Skeletal muscle satellite cell (primary cell): Measurements from ENCODE around the gene MAPK1IP1L.

ENCODE experiments used
- H3K27me3 ChIP-seq: 2 replicates; pipeline ENCODE4 v1.7.0; 2013; ENCODE audit warnings: low read length; ENCODE audit not compliant: control insufficient read depth, insufficient read depth
- H3K36me3 ChIP-seq: 2 replicates; pipeline ENCODE4 v1.7.0; 2013; ENCODE audit warnings: mild to moderate bottlenecking, control low read depth, low read length; ENCODE audit not compliant: insufficient read depth
- H3K4me1 ChIP-seq: 2 replicates; pipeline ENCODE4 v1.7.0; 2013; ENCODE audit warnings: low read length; ENCODE audit not compliant: control insufficient read depth, insufficient read depth
- H3K4me2 ChIP-seq: 2 replicates; pipeline ENCODE4 v1.7.0; 2013; ENCODE audit warnings: mild to moderate bottlenecking, low read length
- H3K4me3 ChIP-seq: 2 replicates; pipeline ENCODE4 v1.7.0; 2013; ENCODE audit warnings: low read length
- H3K9ac ChIP-seq: 2 replicates; pipeline ENCODE4 v1.7.0; 2013; ENCODE audit warnings: mild to moderate bottlenecking, low read depth, low read length, moderate library complexity
- H3K9me3 ChIP-seq: replicated peaks from 2 replicates; pipeline ENCODE4 v1.7.0; 2013; ENCODE audit warnings: mild to moderate bottlenecking, control low read depth, low read length

Gene MAPK1IP1L

DNA sequence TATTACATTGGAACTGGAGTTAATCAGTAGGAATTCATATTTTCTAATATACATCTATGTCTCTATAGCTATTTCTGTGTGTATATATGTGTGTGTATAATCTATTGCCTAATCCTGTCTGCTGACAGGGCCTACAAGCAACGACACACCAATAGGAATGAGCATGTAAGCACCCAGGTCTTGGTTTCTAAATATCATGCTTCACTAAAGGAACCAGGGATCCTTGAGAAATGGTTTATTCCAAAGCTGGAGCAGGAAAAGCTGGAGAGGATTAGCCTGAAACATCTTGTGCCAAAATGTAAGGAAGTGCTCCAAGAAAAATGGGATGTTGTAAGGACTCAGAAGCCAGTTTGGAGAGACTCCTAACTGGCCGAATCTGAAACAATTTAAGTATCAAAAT lies 48.3 kb downstream of the MAPK1IP1L start:
- Histone ChIP-seq H3K27me3 (no peaks in the 10 kb centered on the region), H3K4me2 (no peak overlapping the region), H3K9ac (no peak overlapping the region), H3K4me1 (peaks cover 29% of the 10 kb centered on the region), H3K9me3 (peaks cover 6% of the 10 kb centered on the region), H3K4me3 (no peak overlapping the region), H3K36me3 (no peaks in the 10 kb centered on the region)

DNA sequence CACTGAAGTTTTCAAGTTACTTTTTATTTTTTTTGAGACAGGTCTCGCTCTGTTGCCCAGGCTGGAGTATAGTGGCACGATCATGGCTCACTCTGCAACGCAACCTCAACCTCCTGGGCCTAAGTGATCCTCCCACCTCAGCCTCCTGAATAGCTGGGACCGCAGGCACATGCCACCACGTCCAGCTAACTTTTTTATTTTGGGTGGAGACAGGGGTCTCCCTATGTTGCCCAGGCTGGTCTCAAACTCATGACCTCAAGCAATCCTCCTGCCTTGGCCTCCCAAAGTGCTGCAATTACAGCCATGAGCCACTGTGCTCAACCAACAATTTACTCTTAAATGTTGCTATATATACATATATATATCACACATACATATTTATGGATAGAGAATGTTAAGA lies 50.3 kb downstream of the MAPK1IP1L start:
- Histone ChIP-seq H3K27me3 (no peaks in the 10 kb centered on the region), H3K4me1 (peaks cover 29% of the 10 kb centered on the region), H3K36me3 (no peaks in the 10 kb centered on the region), H3K4me2 (peak overlapping the region; percentile 80), H3K9ac (peak overlapping the region; percentile 5), H3K9me3 (peaks cover 7% of the 10 kb centered on the region), H3K4me3 (no peak overlapping the region)

DNA sequence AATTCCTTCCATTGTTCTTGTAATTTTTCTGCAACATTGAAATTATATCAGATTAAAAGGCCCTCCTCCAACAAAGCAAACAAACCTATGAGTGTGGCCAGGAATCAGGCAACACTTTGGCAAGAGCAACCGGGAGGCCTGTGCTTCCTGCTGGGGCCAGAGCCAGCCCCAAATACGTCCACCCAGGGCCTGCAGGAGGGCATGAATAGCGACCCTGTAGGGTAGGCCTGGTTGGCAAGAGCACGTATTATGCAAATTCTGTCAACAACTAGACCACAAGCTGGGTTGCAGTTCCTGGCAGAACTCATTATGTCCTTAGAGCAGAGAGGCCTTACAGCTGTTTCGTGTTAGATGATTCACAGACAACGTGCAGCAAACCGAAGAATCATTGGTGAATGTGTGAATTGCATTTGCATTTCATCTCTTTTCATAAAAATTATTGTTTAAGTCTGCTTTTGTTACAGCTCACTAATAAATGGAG lies 50.7 kb downstream of the MAPK1IP1L start:
- H3K27me3 ChIP-seq, result no peaks in the 10 kb centered on the region
- H3K4me1 ChIP-seq, result peaks cover 34% of the 10 kb centered on the region
- peak overlapping the region; percentile 80 for H3K4me2 ChIP-seq
- no peaks in the 10 kb centered on the region for H3K36me3 ChIP-seq
- H3K9me3 ChIP-seq, result peaks cover 7% of the 10 kb centered on the region
- H3K4me3 ChIP-seq, result no peak overlapping the region
- peak overlapping the region; percentile 83 for H3K9ac ChIP-seq

DNA sequence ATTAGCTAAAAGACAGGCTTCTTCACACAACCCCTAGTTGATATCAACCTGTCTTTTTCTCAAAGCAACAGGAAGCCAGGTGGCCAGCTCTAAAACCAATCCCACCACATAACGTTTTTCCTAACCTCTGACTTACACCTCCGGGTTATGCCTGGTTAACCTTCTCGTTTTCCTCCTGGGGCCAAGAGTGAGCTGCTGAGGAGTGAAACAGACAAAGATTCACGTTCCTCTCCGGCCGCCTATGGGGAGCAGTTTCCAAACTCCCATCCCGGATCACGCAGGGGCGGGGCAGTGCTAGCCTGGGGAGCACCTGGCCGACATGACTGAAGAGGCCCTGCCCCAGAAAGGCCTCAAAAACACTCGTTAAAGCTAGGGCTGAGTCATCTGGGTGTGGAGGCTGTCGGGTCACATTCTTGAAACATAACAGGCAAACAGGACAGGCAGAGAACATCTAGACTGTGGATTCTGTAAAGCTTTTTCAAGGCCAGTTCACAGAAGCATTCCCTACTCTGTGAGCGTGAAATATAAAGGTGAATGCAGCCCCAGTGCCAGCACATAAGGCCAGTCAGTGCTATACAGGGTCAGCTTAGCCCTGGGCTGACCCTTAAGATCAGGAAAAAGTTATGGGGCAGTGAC lies 51.7 kb downstream of the MAPK1IP1L start:
- Histone ChIP-seq H3K9ac (peak overlapping the region; percentile 83), H3K9me3 (peaks cover 7% of the 10 kb centered on the region), H3K4me2 (peak overlapping the region; percentile 80), H3K27me3 (no peaks in the 10 kb centered on the region), H3K36me3 (no peaks in the 10 kb centered on the region), H3K4me1 (peaks cover 43% of the 10 kb centered on the region), H3K4me3 (peak overlapping the region; percentile 53)

DNA sequence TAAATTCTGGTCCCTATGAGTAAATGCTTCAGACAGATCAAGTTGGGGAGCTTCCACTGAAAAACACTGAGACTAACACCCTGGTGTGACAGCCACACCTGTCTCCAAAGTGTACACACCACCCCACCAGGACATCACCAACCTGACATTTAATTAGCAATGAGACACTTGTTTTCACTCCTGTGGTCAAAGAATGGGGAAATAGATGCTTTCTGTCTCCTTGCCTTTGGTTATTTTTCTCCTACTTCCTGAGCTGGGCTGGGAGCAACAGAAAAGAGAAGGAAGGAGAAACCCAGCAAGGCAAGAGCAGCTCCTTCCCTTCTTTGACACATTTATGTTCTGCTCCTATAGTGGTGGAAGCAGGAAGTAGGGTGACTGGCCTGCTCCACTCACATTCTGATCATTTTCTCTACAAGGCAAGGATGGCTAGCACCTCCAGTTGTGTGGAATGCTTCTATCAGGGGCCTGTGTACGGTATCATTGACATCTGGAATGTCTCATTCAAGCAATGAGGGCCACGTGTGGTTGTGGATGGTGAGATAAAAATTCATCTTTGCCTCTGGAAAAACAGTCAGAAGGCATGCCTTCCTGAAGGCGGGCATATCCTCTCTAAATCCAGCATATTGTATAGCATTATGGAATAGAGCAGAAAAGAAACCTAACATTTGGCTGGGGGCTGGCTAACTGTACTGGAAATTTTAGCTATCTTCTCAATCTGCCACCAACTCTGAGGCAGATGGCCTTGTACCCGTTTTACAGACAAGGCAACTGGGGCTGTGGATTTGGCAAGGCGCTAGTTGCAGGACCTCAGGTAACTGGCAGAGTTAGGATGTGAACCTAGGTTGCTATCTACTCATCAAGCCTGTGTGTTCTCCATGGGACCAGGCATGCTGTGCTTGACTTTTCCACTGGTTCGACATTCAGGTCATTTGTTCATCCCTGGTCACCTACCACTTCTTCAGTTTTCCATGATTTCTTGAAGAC lies 52.8 kb downstream of the MAPK1IP1L start:
- no peaks in the 10 kb centered on the region for H3K36me3 ChIP-seq
- peak overlapping the region; percentile 80 for H3K4me2 ChIP-seq
- H3K4me3 ChIP-seq, result peak overlapping the region; percentile 53
- H3K9me3 ChIP-seq, result peaks cover 7% of the 10 kb centered on the region
- peaks cover 52% of the 10 kb centered on the region for H3K4me1 ChIP-seq
- no peaks in the 10 kb centered on the region for H3K27me3 ChIP-seq
- H3K9ac ChIP-seq, result peak overlapping the region; percentile 83

DNA sequence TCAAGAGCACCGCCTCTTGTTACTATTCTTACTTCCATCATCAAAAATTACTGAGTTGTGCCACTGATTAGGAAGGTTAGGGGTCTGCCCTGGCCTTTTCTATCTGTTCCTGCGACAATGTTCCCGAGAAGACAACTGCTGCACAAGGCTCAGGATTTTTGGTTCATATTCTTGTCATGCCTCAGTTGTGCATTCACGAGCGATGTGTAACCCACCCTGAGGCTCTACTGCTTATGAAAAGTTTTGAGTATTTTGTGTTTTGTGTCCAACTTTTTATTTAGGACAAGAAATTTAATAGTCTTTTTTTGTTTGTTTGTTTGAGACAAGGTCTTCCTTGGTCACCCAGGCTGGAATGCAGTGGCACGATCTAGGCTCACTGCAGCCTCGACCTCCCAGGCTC lies 54.5 kb downstream of the MAPK1IP1L start:
- H3K9me3 ChIP-seq, result peaks cover 7% of the 10 kb centered on the region
- H3K4me3 ChIP-seq, result no peak overlapping the region
- no peak overlapping the region for H3K9ac ChIP-seq
- H3K4me1 ChIP-seq, result peaks cover 52% of the 10 kb centered on the region
- no peaks in the 10 kb centered on the region for H3K36me3 ChIP-seq
- H3K27me3 ChIP-seq, result no peaks in the 10 kb centered on the region
- no peak overlapping the region for H3K4me2 ChIP-seq

DNA sequence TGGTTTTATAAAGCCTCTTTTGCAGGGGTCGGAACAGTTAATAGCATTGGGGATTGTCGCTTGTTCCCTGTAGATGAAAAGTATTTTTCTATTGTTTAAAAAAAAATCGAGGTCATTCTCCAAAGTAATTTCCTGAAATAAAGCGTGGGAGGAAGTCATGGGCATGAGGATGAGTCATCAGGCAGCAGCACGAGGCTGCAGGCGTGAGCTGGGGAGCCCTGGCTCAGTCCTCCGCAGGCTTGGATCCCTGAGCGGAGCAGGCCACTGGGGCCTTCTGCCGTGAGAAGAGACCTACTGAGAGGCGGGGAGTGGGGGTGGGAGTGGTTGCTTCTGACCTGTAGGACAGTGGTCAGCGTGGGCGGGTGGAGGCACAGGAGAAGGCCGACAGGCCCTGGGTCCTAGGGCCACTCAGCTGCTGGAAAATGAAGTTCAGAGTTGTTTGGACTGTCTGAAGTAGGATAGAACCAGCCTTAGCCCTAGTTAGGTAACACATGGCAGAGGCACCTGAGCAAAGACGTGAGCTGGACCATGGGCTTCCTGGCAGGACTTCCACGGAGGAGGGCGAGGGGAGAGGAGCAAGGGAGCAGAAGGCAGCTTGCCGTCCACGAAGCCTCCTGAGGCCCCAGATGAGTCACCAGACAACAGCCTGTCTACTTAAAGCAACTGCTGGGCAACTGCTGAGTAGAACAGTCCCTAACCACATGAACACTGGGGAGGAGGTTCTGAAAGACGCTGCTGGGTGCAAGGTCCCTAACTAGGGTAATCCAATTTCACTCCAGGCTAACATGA lies 56.5 kb downstream of the MAPK1IP1L start:
- H3K9ac ChIP-seq, result peak overlapping the region; percentile 82
- H3K9me3 ChIP-seq, result peaks cover 7% of the 10 kb centered on the region
- no peaks in the 10 kb centered on the region for H3K27me3 ChIP-seq
- H3K4me1 ChIP-seq, result peaks cover 37% of the 10 kb centered on the region
- H3K4me3 ChIP-seq, result peak overlapping the region; percentile 54
- peak overlapping the region; percentile 74 for H3K4me2 ChIP-seq
- H3K36me3 ChIP-seq, result no peaks in the 10 kb centered on the region

DNA sequence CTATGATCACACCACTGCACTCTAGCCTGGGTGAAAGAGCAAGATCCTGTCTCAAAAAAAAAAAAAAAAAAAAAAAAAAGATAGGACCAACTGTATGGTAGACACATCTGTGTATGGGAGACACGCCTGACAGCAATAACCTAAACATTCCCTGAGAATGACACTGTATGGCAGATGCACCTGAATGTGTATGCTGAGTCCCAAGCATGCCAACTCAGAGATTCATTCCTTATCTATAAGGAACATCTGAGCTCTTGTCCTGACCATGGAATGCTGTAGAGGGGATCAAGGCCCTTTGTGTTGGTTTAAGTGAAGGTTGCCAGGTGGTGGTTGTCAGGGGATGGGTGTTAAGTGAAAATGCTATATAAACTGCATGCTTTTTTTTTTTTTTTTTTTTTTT lies 58.4 kb downstream of the MAPK1IP1L start:
- Histone ChIP-seq H3K9ac (no peak overlapping the region), H3K27me3 (no peaks in the 10 kb centered on the region), H3K4me1 (peaks cover 23% of the 10 kb centered on the region), H3K9me3 (no peaks in the 10 kb centered on the region), H3K4me3 (no peak overlapping the region), H3K36me3 (no peaks in the 10 kb centered on the region), H3K4me2 (no peak overlapping the region)

DNA sequence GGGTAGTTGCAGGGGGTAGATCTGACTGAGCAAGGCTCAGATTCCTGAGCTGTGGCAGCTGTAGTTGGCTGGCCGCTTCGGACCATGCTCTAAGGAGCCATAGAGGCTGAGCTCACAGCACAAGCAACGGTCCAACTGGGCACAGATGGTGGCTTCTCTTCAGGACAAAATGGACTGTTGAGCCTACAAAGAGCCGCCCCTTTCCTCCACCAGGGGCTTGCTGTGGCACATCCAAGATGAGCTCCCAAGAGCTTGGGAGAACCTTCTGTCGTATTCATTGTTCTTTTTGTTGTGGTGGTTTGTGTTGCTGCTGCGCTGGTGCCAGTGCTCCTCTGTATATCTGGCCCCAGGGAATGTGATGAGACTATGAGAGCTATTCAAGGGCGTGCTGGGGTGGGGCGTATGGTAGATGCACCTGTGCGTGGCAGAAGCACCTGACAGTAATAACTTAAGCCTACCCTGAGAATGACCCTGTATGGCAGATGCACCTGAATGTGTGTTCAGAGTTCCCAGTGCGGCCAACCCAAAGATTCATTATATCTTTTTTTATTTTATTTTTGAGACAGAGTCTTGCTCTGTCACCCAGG lies 59.8 kb downstream of the MAPK1IP1L start:
- Histone ChIP-seq H3K36me3 (no peaks in the 10 kb centered on the region), H3K9ac (no peak overlapping the region), H3K4me2 (no peak overlapping the region), H3K27me3 (no peaks in the 10 kb centered on the region), H3K4me3 (no peak overlapping the region), H3K4me1 (peaks cover 23% of the 10 kb centered on the region), H3K9me3 (no peaks in the 10 kb centered on the region)

DNA sequence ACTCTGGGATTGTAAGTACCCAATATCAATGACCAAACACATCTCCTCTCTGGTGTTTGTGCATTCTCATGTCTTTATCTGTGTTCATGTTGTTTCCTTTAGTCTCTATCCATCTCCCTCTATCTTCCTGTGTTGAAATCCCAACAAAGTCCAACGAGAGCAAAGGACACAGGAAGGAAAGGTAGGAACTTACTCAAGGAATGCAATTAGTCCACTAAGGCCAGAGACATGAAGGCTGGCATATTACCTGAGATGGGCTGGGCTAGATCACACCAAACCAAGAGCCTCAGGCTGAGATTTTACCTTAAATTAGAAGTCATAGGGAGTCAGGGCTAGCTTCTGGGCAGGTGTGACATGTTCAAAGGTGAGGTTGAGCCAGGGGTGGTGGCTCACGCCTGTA lies 63.3 kb downstream of the MAPK1IP1L start:
- Histone ChIP-seq H3K9me3 (no peaks in the 10 kb centered on the region), H3K27me3 (no peaks in the 10 kb centered on the region), H3K36me3 (no peaks in the 10 kb centered on the region), H3K4me3 (no peak overlapping the region), H3K4me2 (no peak overlapping the region), H3K9ac (no peak overlapping the region), H3K4me1 (peaks cover 10% of the 10 kb centered on the region)

DNA sequence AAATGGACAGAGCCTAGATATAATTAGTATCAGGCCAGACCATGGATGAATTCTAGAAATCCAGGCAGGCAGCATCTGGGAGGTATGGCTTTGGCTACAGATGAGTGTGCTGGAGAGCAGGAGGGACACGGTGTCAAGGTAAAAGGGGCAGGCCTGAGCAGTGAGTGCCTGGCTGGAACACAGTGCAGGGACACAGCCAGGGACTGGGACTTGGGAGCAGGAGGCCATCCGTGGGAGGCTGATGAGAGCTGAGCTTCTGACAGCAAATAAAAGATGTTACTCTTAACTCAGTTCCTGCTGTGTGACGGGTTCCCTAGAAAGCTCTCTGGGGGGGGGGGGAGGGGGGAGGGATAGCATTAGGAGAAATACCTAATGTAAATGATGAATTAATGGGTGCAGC lies 64.0 kb downstream of the MAPK1IP1L start:
- H3K4me3 ChIP-seq, result no peak overlapping the region
- H3K9ac ChIP-seq, result no peak overlapping the region
- no peaks in the 10 kb centered on the region for H3K27me3 ChIP-seq
- H3K4me2 ChIP-seq, result no peak overlapping the region
- no peaks in the 10 kb centered on the region for H3K36me3 ChIP-seq
- peaks cover 10% of the 10 kb centered on the region for H3K4me1 ChIP-seq
- no peaks in the 10 kb centered on the region for H3K9me3 ChIP-seq
